Keratinocyte (primary cell): ENCODE data around the gene SMIM14. TPM values are rescaled to one million over a fixed set of nuclear protein-coding genes. Genes with fewer than 3 reads are reported as not detected.
"Not testable (repeated sequence)": the region's sequence is repeated elsewhere in the genome, so short reads cannot be mapped to it uniquely, and the experiment has no call there.

Source experiments
- DNase-seq: peaks from one replicate; pipeline ENCODE4 v3.0.0-alpha.2; 2011; ENCODE audit warnings: low read depth, missing footprints, low spot score
- FAIRE-seq: peaks from 2 replicates; lab custom pipeline; 2011; peaks lifted over from hg19 to GRCh38; lab: Jason Lieb, UNC
- H2AFZ ChIP-seq: 2 replicates; pipeline ENCODE4 v1.6.0; 2012; ENCODE audit warnings: low read length, control low read depth, inconsistent platforms; ENCODE audit not compliant: control insufficient read depth
- H3K27ac ChIP-seq: 2 replicates; pipeline ENCODE4 v1.5.1; 2011; ENCODE audit warnings: low read length; ENCODE audit not compliant: control insufficient read depth, insufficient read depth
- H3K27me3 ChIP-seq: 3 replicates; pipeline ENCODE4 v1.6.0; 2011; ENCODE audit warnings: low read length; ENCODE audit not compliant: control insufficient read depth, insufficient read depth; ENCODE audit errors: extremely low read depth
- H3K36me3 ChIP-seq, 2 experiments: 2 replicates in 1 of 2; 3 replicates in 1 of 2; pipeline ENCODE4 v1.5.1; 2011; ENCODE audit warnings: low read length in 2 of 2, mild to moderate bottlenecking in 1 of 2; ENCODE audit not compliant: control insufficient read depth in 2 of 2, insufficient read depth in 2 of 2; ENCODE audit errors: extremely low read depth in 1 of 2
- H3K4me1 ChIP-seq: 3 replicates; pipeline ENCODE4 v1.5.1; 2011; ENCODE audit warnings: low read length; ENCODE audit not compliant: control insufficient read depth, insufficient read depth; ENCODE audit errors: extremely low read depth
- H3K4me2 ChIP-seq: 3 replicates; pipeline ENCODE4 v1.6.0; 2011; ENCODE audit warnings: low read depth, low read length; ENCODE audit not compliant: control insufficient read depth, insufficient read depth; ENCODE audit errors: extremely low read depth
- H3K4me3 ChIP-seq, 3 experiments: fragments of 200-600 bp in 1 of 3; sonication (generic) in 1 of 3; 2 replicates in 2 of 3; 3 replicates in 1 of 3; pipeline ENCODE4 v1.5.1; 2011 to 2016; ENCODE audit warnings: low read length in 3 of 3, mild to moderate bottlenecking in 3 of 3, control low read depth in 2 of 3, inconsistent platforms in 1 of 3, low read depth in 1 of 3, mixed read lengths in 1 of 3, mixed run types in 1 of 3, moderate library complexity in 1 of 3; ENCODE audit not compliant: control insufficient read depth in 2 of 3, insufficient read depth in 2 of 3; ENCODE audit errors: extremely low read depth in 1 of 3
- H3K79me2 ChIP-seq: 2 replicates; pipeline ENCODE4 v1.6.0; 2012; ENCODE audit warnings: low read length; ENCODE audit not compliant: control insufficient read depth, insufficient read depth
- H3K9ac ChIP-seq: 3 replicates; pipeline ENCODE4 v1.6.0; 2011; ENCODE audit warnings: low read length; ENCODE audit not compliant: control insufficient read depth, insufficient read depth; ENCODE audit errors: extremely low read depth
- H3K9me1 ChIP-seq: 3 replicates; pipeline ENCODE4 v1.6.0; 2011; ENCODE audit warnings: low read length; ENCODE audit not compliant: control insufficient read depth, insufficient read depth; ENCODE audit errors: extremely low read depth
- H3K9me3 ChIP-seq: 2 replicates; pipeline ENCODE4 v1.5.1; 2012; ENCODE audit warnings: low read depth, low read length; ENCODE audit not compliant: control insufficient read depth
- H4K20me1 ChIP-seq: 3 replicates; pipeline ENCODE4 v1.6.0; 2011; ENCODE audit warnings: low read length; ENCODE audit not compliant: control insufficient read depth, insufficient read depth; ENCODE audit errors: extremely low read depth
- CTCF ChIP-seq, 3 experiments: IDR thresholded peaks in 1 of 3; conservative IDR thresholded peaks in 1 of 3; optimal IDR thresholded peaks in 1 of 3; 2 replicates in 2 of 3; 3 replicates in 1 of 3; pipeline versions ENCODE3 to v1.5.1; 2011; ENCODE audit warnings: low read length in 3 of 3, mild to moderate bottlenecking in 3 of 3, moderate library complexity in 2 of 3, control low read depth in 1 of 3, inconsistent platforms in 1 of 3; ENCODE audit not compliant: insufficient read depth in 2 of 3; ENCODE audit errors: extremely low read depth in 1 of 3
- EZH2 ChIP-seq: IDR thresholded peaks from one replicate; pipeline ENCODE4 v1.6.1; 2012; ENCODE audit warnings: inconsistent platforms, mild to moderate bottlenecking, low read length, moderate library complexity
- dilution Hi-C: fragments of 300-500 bp; cut with MboI; formaldehyde crosslinking; loops from one replicate; pipeline ENCODE4 v1.7.0; 2020; ENCODE audit warnings: low sequenced_read_pairs; ENCODE audit not compliant: extremely low pct_ligation_motif_present
- polyA plus RNA-seq, 5 experiments: library from polyadenylated mRNA; depleted of rRNA in 3 of 5; stranded (reverse) in 3 of 5; stranded (forward) in 1 of 5; unstranded in 1 of 5; fragments of >200 nt; gene quantifications; 1 replicate in 1 of 5; 2 replicates in 3 of 5; 3 replicates in 1 of 5; pipeline versions ENCODE4 v1.2.1 to v1.2.3, GENCODE V29; 2011 to 2012; ENCODE audit warnings: missing spikeins in 2 of 5, low read depth in 1 of 5, low replicate concordance in 1 of 5

SMIM14 gene
- polyA plus RNA-seq, 1 donor (not counting 4 experiments of a cell fraction or from before 2014, with no cell fraction given), result 13.9 TPM

- H3K9me1 ChIP-seq, result no peaks in the 10 kb centered on the region
- no peaks in the 10 kb centered on the region for H3K9me3 ChIP-seq
- H3K9ac ChIP-seq, result no peak overlapping the region
- no peak overlapping the region for H3K27ac ChIP-seq
- no peak for DNase-seq
- H3K27me3 ChIP-seq, result no peaks in the 10 kb centered on the region
- no peaks in the 10 kb centered on the region for H3K79me2 ChIP-seq
- H4K20me1 ChIP-seq, result no peaks in the 10 kb centered on the region
- no peak overlapping the region for H3K4me2 ChIP-seq
- dilution Hi-C loops, result no loop called here
- FAIRE-seq, result no peak
- peaks cover 6 to 16% of the 10 kb centered on the region in 2 experiments for H3K36me3 ChIP-seq
- H2AFZ ChIP-seq, result no peak overlapping the region
- no peak overlapping the region for H3K4me3 ChIP-seq
- no peaks in the 10 kb centered on the region for H3K4me1 ChIP-seq
- TF ChIP-seq EZH2, result no peak
- TF ChIP-seq CTCF (optimal IDR thresholded peaks at IDR 0.05 in 1 of 3, IDR thresholded peaks at IDR 0.05 in 1 of 3, conservative IDR thresholded peaks at IDR 0.05 in 1 of 3; ENCODE audit: extremely low read depth in 1 of 3, insufficient read depth in 2 of 3, low read length in 3 of 3), result no peak
Observed at GRCh38 chr4:39514888-39515401, 123.7 kb downstream of the SMIM14 start.

DNA sequence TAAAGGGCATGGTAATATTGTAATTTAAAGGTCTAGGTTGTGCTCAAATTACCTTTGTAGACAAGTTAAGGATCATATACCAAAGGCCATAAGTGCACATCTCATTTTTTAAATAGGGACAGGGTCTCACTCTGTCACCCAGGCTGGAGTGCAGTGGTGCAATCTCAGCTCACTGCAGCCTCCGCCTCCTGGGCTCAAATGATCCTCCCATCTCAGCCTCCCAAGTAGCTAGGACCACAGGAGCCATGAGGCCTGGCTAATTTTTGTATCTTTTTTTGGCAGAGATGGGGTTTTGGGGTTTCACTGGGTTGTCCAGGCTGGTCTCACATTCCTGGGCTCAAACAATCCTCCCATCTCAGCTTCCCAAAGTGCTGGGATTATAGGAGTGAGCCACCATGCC, 124.4 kb downstream of the SMIM14 start:
- dilution Hi-C loops, H3K4me1 ChIP-seq, DNase-seq, H2AFZ ChIP-seq, FAIRE-seq, H3K27me3 ChIP-seq, H3K4me3 ChIP-seq, H3K79me2 ChIP-seq, H3K9me3 ChIP-seq, H3K9me1 ChIP-seq, H4K20me1 ChIP-seq, H3K27ac ChIP-seq, H3K9ac ChIP-seq, H3K4me2 ChIP-seq: not testable (repeated sequence)
- peaks cover 8 to 21% of the 10 kb centered on the region in 2 experiments for H3K36me3 ChIP-seq

DNA sequence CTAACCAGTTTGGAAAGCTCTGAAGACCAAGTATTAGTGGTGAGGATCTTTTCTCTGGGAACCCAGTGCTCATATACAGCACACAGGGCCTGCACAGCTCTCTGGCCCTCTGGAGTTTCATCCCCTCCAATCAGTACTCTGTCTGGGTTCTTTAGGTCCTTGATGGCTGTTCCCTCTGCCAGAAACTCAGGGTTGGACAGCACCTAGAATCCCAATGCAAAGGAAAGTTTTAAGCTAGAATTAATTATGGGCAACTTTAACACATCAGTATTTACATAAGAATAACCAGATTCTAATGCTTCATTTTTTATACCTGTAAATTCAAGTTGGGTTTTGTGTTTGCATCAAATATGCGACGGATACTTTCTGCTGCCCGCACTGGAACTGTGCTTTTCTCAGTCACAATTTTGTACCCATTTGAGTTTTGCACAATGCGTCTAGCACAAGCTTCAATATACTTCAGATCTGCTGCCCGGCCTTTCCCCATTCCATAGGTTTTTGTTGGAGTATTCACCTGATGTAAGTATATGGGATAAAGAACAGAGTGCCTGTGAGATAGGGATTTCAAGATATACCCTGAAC, 128.2 kb downstream of the SMIM14 start:
- peaks cover 14 to 25% of the 10 kb centered on the region in 2 experiments for H3K36me3 ChIP-seq
- H3K9ac ChIP-seq, result no peak overlapping the region
- no peak overlapping the region for H3K4me2 ChIP-seq
- H3K4me3 ChIP-seq, result no peak overlapping the region
- FAIRE-seq, result no peak
- TF ChIP-seq EZH2, result no peak
- TF ChIP-seq CTCF (optimal IDR thresholded peaks at IDR 0.05 in 1 of 3, IDR thresholded peaks at IDR 0.05 in 1 of 3, conservative IDR thresholded peaks at IDR 0.05 in 1 of 3; ENCODE audit: extremely low read depth in 1 of 3, insufficient read depth in 2 of 3, low read length in 3 of 3), result no peak
- dilution Hi-C loops, result no loop called here
- DNase-seq, result no peak
- H3K27ac ChIP-seq, result no peak overlapping the region
- no peaks in the 10 kb centered on the region for H3K9me3 ChIP-seq
- no peak overlapping the region for H2AFZ ChIP-seq
- no peaks in the 10 kb centered on the region for H3K9me1 ChIP-seq
- no peaks in the 10 kb centered on the region for H3K4me1 ChIP-seq
- no peaks in the 10 kb centered on the region for H3K79me2 ChIP-seq
- no peaks in the 10 kb centered on the region for H4K20me1 ChIP-seq
- no peaks in the 10 kb centered on the region for H3K27me3 ChIP-seq
